Activated T-cell treated with anti-CD3 and anti-CD28 coated beads, Interleukin-2, amount 50 U/mL, for 72 hours (primary cell): ENCODE measurements around the gene SLC5A9. TPM values are rescaled to one million over a fixed set of nuclear protein-coding genes. Genes with fewer than 3 reads are reported as not detected.
"Not testable (repeated sequence)": the region's sequence is repeated elsewhere in the genome, so short reads cannot be mapped to it uniquely, and the experiment has no call there.

ENCODE experiments used
- ATAC-seq, 2 donors: fragments of 150-1000 bp; cut with Tn5 transposase; replicated peaks in 1 of 2; 2 replicates each; pipeline ENCODE4 v1.10.0; 2021; ENCODE audit warnings: moderate library complexity in 2 of 2, mild to moderate bottlenecking in 1 of 2
- DNase-seq, 2 donors: peaks; one replicate each; pipeline ENCODE4 v3.0.0; 2021 to 2022; ENCODE audit warnings: mixed read lengths in 1 of 2
- H3K27ac Mint-ChIP-seq: one replicate; pipeline ENCODE4 v1.8.0; 2022; ENCODE audit warnings: mild to moderate bottlenecking, moderate library complexity, mixed read lengths
- H3K27me3 Mint-ChIP-seq: one replicate; pipeline ENCODE4 v1.8.0; 2022; ENCODE audit warnings: low read depth, mixed read lengths
- H3K36me3 Mint-ChIP-seq, 2 donors: one replicate each; pipeline ENCODE4 v1.8.0; 2022; ENCODE audit warnings: mixed read lengths in 2 of 2, mild to moderate bottlenecking in 1 of 2; ENCODE audit not compliant: insufficient read depth in 2 of 2
- H3K4me1 Mint-ChIP-seq: one replicate; pipeline ENCODE4 v1.8.0; 2022; ENCODE audit warnings: low read depth, mixed read lengths
- H3K4me3 Mint-ChIP-seq, 2 donors: one replicate each; pipeline ENCODE4 v1.8.0; 2022; ENCODE audit warnings: mild to moderate bottlenecking in 2 of 2, mixed read lengths in 2 of 2, moderate library complexity in 2 of 2
- H3K9me3 Mint-ChIP-seq, 2 donors: one replicate each; pipeline ENCODE4 v1.8.0; 2022; ENCODE audit warnings: mixed read lengths in 2 of 2
- total RNA-seq, 2 donors: library from RNA; stranded (reverse); gene quantifications; one replicate each; pipeline ENCODE4 v1.2.3, GENCODE V29; 2022

The SLC5A9 gene
- total RNA-seq, 2 donors from 2014 or later, result not detected

GRCh38 chr1:48202030-48202752, 20.3 kb upstream of the SLC5A9 start:
- H3K4me3 Mint-ChIP-seq, result no peak overlapping the region
- ATAC-seq, result peak; percentile 49 to 53
- no peaks in the 10 kb centered on the region for H3K9me3 Mint-ChIP-seq
- DNase-seq, result peak; percentile 49 to 61
- no peaks in the 10 kb centered on the region for H3K4me1 Mint-ChIP-seq
- H3K27me3 Mint-ChIP-seq, result no peaks in the 10 kb centered on the region
- no peak overlapping the region for H3K27ac Mint-ChIP-seq
- no peaks in the 10 kb centered on the region for H3K36me3 Mint-ChIP-seq

GRCh38 chr1:48203287-48203900, 19.1 kb upstream of the SLC5A9 start:
- Mint-ChIP-seq H3K4me1 (no peaks in the 10 kb centered on the region), H3K27ac (no peak overlapping the region), H3K9me3 (no peaks in the 10 kb centered on the region), H3K27me3 (no peaks in the 10 kb centered on the region), H3K36me3 (no peaks in the 10 kb centered on the region), H3K4me3 (no peak overlapping the region)
- DNase-seq (no peak), ATAC-seq (no peak)

GRCh38 chr1:48205522-48205921, 17.0 kb upstream of the SLC5A9 start:
- no peaks in the 10 kb centered on the region for H3K4me1 Mint-ChIP-seq
- H3K27me3 Mint-ChIP-seq, result no peaks in the 10 kb centered on the region
- DNase-seq (no peak), ATAC-seq (no peak)
- H3K9me3 Mint-ChIP-seq, result no peaks in the 10 kb centered on the region
- no peak overlapping the region for H3K27ac Mint-ChIP-seq
- H3K4me3 Mint-ChIP-seq, result no peak overlapping the region
- no peaks in the 10 kb centered on the region for H3K36me3 Mint-ChIP-seq

GRCh38 chr1:48206371-48206770, 16.1 kb upstream of the SLC5A9 start:
- Mint-ChIP-seq H3K4me3 (no peak overlapping the region), H3K9me3 (no peaks in the 10 kb centered on the region), H3K27ac (no peak overlapping the region), H3K27me3 (no peaks in the 10 kb centered on the region), H3K4me1 (no peaks in the 10 kb centered on the region), H3K36me3 (no peaks in the 10 kb centered on the region)
- no peak for DNase-seq
- no peak for ATAC-seq

- no peaks in the 10 kb centered on the region for H3K27me3 Mint-ChIP-seq
- no peak for DNase-seq
- ATAC-seq, result no peak
- no peaks in the 10 kb centered on the region for H3K9me3 Mint-ChIP-seq
- H3K4me3 Mint-ChIP-seq, result no peak overlapping the region
- H3K36me3 Mint-ChIP-seq, result no peaks in the 10 kb centered on the region
- no peak overlapping the region for H3K27ac Mint-ChIP-seq
- no peaks in the 10 kb centered on the region for H3K4me1 Mint-ChIP-seq
These were observed 15.4 kb upstream of the SLC5A9 start for GRCh38 chr1:48207131-48207530.

- DNase-seq, result no peak
- ATAC-seq, result no peak
- no peaks in the 10 kb centered on the region for H3K9me3 Mint-ChIP-seq
- no peaks in the 10 kb centered on the region for H3K36me3 Mint-ChIP-seq
- H3K27me3 Mint-ChIP-seq, result no peaks in the 10 kb centered on the region
- H3K27ac Mint-ChIP-seq, result no peak overlapping the region
- H3K4me1 Mint-ChIP-seq, result no peaks in the 10 kb centered on the region
- no peak overlapping the region for H3K4me3 Mint-ChIP-seq
These were observed 14.9 kb upstream of the SLC5A9 start for GRCh38 chr1:48207536-48208075.

- Mint-ChIP-seq H3K9me3 (no peaks in the 10 kb centered on the region), H3K4me3 (no peak overlapping the region), H3K27ac (no peak overlapping the region), H3K36me3 (no peaks in the 10 kb centered on the region), H3K4me1 (no peaks in the 10 kb centered on the region), H3K27me3 (no peaks in the 10 kb centered on the region)
- DNase-seq, result no peak
- ATAC-seq, result no peak
These were observed 14.3 kb upstream of the SLC5A9 start for GRCh38 chr1:48208251-48208650.

GRCh38 chr1:48208652-48209051, 13.9 kb upstream of the SLC5A9 start:
- Mint-ChIP-seq H3K27me3 (no peaks in the 10 kb centered on the region), H3K27ac (no peak overlapping the region), H3K4me3 (no peak overlapping the region), H3K4me1 (no peaks in the 10 kb centered on the region), H3K9me3 (no peaks in the 10 kb centered on the region), H3K36me3 (no peaks in the 10 kb centered on the region)
- ATAC-seq, result no peak
- DNase-seq, result no peak

- not testable (repeated sequence) for ATAC-seq, H3K9me3 Mint-ChIP-seq, DNase-seq, H3K36me3 Mint-ChIP-seq, H3K27ac Mint-ChIP-seq, H3K4me1 Mint-ChIP-seq, H3K27me3 Mint-ChIP-seq, H3K4me3 Mint-ChIP-seq
These were observed 9.1 kb upstream of the SLC5A9 start for GRCh38 chr1:48213462-48213861.

GRCh38 chr1:48214366-48214765, 8.2 kb upstream of the SLC5A9 start:
- H3K27ac Mint-ChIP-seq, H3K27me3 Mint-ChIP-seq, H3K4me3 Mint-ChIP-seq, H3K36me3 Mint-ChIP-seq, ATAC-seq, DNase-seq, H3K4me1 Mint-ChIP-seq, H3K9me3 Mint-ChIP-seq: not testable (repeated sequence)

- no peaks in the 10 kb centered on the region for H3K9me3 Mint-ChIP-seq
- no peak overlapping the region for H3K27ac Mint-ChIP-seq
- H3K27me3 Mint-ChIP-seq, result no peaks in the 10 kb centered on the region
- H3K4me3 Mint-ChIP-seq, result no peak overlapping the region
- no peak for ATAC-seq
- DNase-seq, result no peak
- no peaks in the 10 kb centered on the region for H3K36me3 Mint-ChIP-seq
- H3K4me1 Mint-ChIP-seq, result no peaks in the 10 kb centered on the region
These were observed 7.7 kb upstream of the SLC5A9 start for GRCh38 chr1:48214820-48215219.

- DNase-seq (no peak), ATAC-seq (no peak)
- H3K9me3 Mint-ChIP-seq, result no peaks in the 10 kb centered on the region
- H3K4me3 Mint-ChIP-seq, result no peak overlapping the region
- H3K36me3 Mint-ChIP-seq, result no peaks in the 10 kb centered on the region
- no peaks in the 10 kb centered on the region for H3K4me1 Mint-ChIP-seq
- H3K27me3 Mint-ChIP-seq, result no peaks in the 10 kb centered on the region
- H3K27ac Mint-ChIP-seq, result no peak overlapping the region
These were observed 7.3 kb upstream of the SLC5A9 start for GRCh38 chr1:48215222-48215621.

GRCh38 chr1:48215889-48216288, 6.6 kb upstream of the SLC5A9 start:
- no peak overlapping the region for H3K27ac Mint-ChIP-seq
- no peaks in the 10 kb centered on the region for H3K27me3 Mint-ChIP-seq
- no peak for ATAC-seq
- DNase-seq, result no peak
- no peak overlapping the region for H3K4me3 Mint-ChIP-seq
- H3K9me3 Mint-ChIP-seq, result no peaks in the 10 kb centered on the region
- H3K4me1 Mint-ChIP-seq, result no peaks in the 10 kb centered on the region
- H3K36me3 Mint-ChIP-seq, result no peaks in the 10 kb centered on the region

- H3K4me3 Mint-ChIP-seq, result no peak overlapping the region
- H3K27ac Mint-ChIP-seq, result no peak overlapping the region
- no peak for DNase-seq
- no peaks in the 10 kb centered on the region for H3K9me3 Mint-ChIP-seq
- no peaks in the 10 kb centered on the region for H3K4me1 Mint-ChIP-seq
- H3K27me3 Mint-ChIP-seq, result no peaks in the 10 kb centered on the region
- ATAC-seq, result no peak
- no peaks in the 10 kb centered on the region for H3K36me3 Mint-ChIP-seq
These were observed 6.2 kb upstream of the SLC5A9 start for GRCh38 chr1:48216313-48216712.
